GM18868 (cell line): ENCODE data around the gene TP63.
"Not testable (repeated sequence)": the region's sequence is repeated elsewhere in the genome, so short reads cannot be mapped to it uniquely, and the experiment has no call there.

ENCODE experiments used
- ATAC-seq: cut with Tn5 transposase; IDR thresholded peaks from one replicate; pipeline ENCODE4 v1.9.1; 2021; ENCODE audit warnings: mild to moderate bottlenecking, moderate library complexity; ENCODE audit not compliant: unreplicated experiment

Gene TP63

GRCh38 chr3:189631373-189631408 lies at the start of gene TP63:
Gene TP63 (plus strand): TSS chr3:189631389. CDS start chr3:189631516, 127 bp downstream.
- ATAC-seq = no peak

GRCh38 chr3:189582179-189582578 lies 49.0 kb upstream of the TP63 start:
- ATAC-seq = no peak

DNA sequence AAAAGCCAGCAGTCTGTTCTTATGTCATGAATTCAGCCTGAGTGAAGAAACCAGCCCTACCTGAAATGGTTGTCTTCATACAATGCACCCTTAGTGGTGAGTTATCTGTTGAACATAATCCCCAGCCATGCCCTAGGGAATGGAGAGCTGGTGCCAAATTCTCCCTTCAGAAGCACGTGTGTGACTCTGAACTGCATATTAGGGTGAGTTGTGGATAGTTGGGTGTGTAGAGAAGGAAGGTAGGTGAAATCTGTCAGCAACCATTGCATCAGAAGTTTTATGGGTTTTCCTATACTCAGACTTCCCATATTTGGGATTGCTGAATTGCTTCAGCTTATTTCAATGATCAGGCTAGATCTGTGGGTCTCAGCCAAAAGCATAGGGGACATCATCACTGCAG lies 46.5 kb upstream of the TP63 start:
- ATAC-seq = no peak

GRCh38 chr3:189586941-189587663 lies 44.1 kb upstream of the TP63 start:
- ATAC-seq = peak; percentile 86

- ATAC-seq = no peak
Observed at GRCh38 chr3:189587664-189588040, 43.5 kb upstream of the TP63 start.

DNA sequence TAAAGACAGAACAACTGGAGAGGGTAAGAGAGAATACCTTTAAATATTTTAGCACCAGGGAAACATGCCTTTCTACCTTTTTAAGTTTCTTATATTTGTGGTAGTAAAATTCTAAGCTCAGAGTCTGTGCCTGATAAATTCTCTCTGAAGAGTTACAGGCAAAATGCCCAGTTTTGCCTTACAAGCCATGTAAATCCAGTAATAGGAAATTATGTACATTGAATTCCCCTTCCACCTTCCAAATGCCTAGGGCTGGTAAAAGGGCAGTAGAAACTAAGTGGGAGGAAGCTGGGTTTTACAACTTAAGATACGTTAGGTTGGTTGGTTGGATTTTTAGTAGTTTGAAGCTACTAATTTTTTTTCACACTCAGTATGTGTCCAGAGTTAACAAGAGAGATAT lies 43.1 kb upstream of the TP63 start:
- no peak for ATAC-seq

DNA sequence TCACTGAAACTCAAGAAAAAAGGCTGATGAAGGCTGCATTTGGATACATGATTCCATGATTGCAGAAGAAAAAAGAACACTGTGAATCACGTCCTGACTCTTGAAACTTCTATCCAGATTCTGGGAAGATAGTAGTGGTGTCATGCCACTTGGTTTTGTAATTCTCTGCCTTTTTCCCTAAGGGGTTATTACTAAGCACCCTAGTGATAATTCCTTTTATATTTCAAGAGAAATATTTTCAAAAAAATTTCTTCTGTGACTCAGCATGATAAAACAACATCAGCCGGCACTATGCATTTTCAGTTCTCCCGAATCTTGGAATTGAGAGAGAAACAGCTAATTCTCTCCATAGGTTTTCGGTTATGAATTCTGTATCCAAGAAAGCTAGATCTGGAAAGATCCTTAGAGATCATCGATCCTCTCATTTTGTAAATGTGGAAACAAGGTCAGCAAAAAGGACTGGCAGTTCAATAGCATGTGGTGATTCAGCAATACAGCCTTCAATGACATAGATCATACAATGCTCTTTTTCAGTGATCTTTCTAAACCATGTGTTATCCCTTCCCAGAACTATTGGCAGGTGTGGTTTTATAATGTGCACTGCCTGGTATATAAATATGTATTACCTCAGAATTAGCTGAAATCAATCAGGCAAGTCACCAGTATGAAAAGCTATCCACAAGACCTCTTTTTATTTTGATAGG lies 42.6 kb upstream of the TP63 start:
- ATAC-seq = no peak

GRCh38 chr3:189589179-189589569 lies 42.0 kb upstream of the TP63 start:
- no peak for ATAC-seq

GRCh38 chr3:189590223-189590622 lies 41.0 kb upstream of the TP63 start:
- ATAC-seq = no peak

- ATAC-seq = no peak
Observed at GRCh38 chr3:189593581-189593980, 37.6 kb upstream of the TP63 start.

- not testable (repeated sequence) for ATAC-seq
Observed at GRCh38 chr3:189596078-189596979, 34.9 kb upstream of the TP63 start.

- no peak for ATAC-seq
Observed at GRCh38 chr3:189597918-189598317, 33.3 kb upstream of the TP63 start.

- no peak for ATAC-seq
Observed at GRCh38 chr3:189598530-189599225, 32.5 kb upstream of the TP63 start.

DNA sequence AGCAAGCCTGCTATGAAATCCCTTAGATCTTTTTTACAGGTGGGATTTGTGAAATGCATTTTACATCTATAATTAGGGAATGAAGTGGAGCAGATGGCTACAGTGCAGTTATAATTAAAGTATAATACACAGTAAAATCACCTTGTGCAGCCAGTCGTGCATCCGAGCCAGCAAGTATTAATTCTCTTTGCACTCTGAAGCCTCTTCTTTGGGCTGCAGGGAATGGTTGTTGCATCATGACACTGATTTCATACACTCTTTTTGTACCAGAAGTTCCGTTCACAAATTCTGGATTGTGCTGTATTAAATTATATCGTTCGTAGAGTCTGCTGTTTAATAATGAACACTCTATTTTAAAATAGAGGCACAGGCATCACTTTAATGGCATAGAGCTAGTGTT lies 28.7 kb upstream of the TP63 start:
- ATAC-seq = no peak

DNA sequence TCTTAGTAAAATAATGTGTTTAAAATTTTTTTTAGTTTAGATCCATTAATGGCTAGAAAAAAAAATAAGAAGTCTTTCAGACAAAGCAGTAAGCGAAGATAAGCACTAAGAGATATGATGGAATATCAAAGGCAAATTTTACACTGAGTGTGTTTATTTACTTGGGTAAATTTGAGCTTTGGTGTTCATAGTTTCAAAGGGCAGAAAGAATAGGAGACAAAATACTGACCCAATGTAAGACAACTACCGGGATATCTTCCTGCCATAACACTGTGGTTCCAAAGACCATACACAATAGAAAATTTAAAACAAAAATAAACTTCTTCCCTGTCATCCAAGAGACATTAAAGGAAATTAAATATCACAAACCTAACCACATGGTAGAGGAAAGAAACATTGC lies 25.5 kb upstream of the TP63 start:
- no peak for ATAC-seq

- ATAC-seq = no peak
Observed at GRCh38 chr3:189606774-189607173, 24.4 kb upstream of the TP63 start.

- not testable (repeated sequence) for ATAC-seq
Observed at GRCh38 chr3:189612641-189613040, 18.5 kb upstream of the TP63 start.

DNA sequence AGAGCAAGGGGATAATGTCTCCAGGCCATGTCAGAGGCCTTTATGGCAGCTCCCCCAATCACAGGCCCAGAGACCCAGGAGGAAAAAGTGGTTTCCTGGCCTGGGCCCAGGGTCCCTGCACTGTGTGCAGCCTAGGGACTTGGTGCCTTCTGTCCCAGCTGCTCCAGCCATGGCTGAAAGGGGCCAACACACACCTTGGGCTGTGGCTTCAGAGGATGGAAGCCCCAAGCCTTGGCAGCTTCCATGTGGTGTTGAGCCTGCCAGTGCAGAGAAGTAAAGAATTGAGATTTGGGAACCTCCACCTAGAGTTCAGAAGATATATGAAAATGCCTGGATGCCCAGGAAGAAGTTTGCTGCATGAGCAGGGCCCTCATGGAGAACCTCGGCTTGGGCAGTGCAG lies 18.1 kb upstream of the TP63 start:
- ATAC-seq = no peak

GRCh38 chr3:189621948-189622603 lies 9.1 kb upstream of the TP63 start:
- ATAC-seq = no peak

- ATAC-seq = no peak
Observed at GRCh38 chr3:189622629-189623028, 8.6 kb upstream of the TP63 start.

DNA sequence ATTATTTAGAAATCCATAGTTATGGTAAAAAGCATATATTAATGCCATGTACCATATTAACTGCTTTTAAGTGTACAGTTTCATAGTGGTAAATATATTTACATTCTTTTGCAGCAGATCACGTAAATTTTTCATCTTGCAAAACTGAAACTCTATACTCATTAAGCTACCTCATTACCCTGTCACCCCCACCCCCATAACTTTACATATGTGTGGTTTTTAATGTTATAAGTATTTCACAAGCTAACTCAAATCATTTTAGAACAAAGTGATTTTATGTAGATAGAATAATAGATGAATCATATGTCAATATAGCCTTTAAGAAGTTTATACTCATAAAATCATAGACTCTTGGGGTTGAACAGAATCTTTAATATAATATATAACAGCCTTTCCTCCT lies 7.1 kb upstream of the TP63 start:
- ATAC-seq = no peak
